Stomach smooth muscle (tissue), 2 donors: ENCODE data around the gene MYOM3.

Experiments used
- H3K27ac ChIP-seq: one replicate; pipeline ENCODE4 v1.7.0; 2013; ENCODE audit warnings: mild to moderate bottlenecking, low read length, inconsistent platforms
- H3K27me3 ChIP-seq, 2 donors: one replicate each; pipeline ENCODE4 v1.7.0; 2013; ENCODE audit warnings: low read length in 2 of 2; ENCODE audit not compliant: insufficient read depth in 2 of 2, control insufficient read depth in 1 of 2
- H3K36me3 ChIP-seq, 2 donors: one replicate each; pipeline ENCODE4 v1.7.0; 2013; ENCODE audit warnings: low read length in 2 of 2; ENCODE audit not compliant: control insufficient read depth in 2 of 2, insufficient read depth in 2 of 2
- H3K4me1 ChIP-seq: one replicate; pipeline ENCODE4 v1.7.0; 2013; ENCODE audit warnings: low read length; ENCODE audit not compliant: control insufficient read depth, insufficient read depth
- H3K4me3 ChIP-seq, 2 donors: one replicate each; pipeline ENCODE4 v1.7.0; 2013; ENCODE audit warnings: low read length in 2 of 2
- H3K9ac ChIP-seq, 2 donors: one replicate each; pipeline ENCODE4 v1.7.0; 2013; ENCODE audit warnings: low read length in 2 of 2, mild to moderate bottlenecking in 1 of 2
- H3K9me3 ChIP-seq, 2 donors: one replicate each; pipeline ENCODE4 v1.7.0; 2013; ENCODE audit warnings: low read length in 2 of 2; ENCODE audit not compliant: control insufficient read depth in 2 of 2
- donor health status: healthy.
- donor health status: Pancreatic carcinoma.

MYOM3 gene

DNA sequence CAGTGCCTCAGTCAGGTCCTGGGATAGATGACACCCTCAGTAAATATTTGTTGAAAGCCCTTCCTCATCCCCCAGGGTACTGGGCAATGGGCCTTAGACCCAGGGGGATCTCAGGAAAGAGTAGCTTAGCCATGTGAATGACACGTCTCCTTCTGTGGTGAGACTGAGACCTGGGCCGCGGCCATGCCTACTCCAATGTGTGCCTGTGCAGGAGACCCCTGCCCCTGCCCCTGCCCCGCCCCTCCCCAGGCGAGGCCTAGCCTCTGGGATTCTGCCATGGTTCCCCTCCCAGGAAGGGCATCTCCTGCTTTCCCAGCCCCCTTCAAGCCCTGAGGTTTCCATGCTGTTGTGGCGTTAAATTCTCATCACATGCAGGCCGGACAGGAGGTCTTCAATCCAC lies 7.1 kb downstream of the MYOM3 start:
- Histone ChIP-seq H3K27ac (no peak overlapping the region), H3K4me1 (peaks cover 11% of the 10 kb centered on the region), H3K9me3 (no peaks in the 10 kb centered on the region), H3K27me3 (no peaks in the 10 kb centered on the region), H3K4me3 (no peak overlapping the region), H3K9ac (no peak overlapping the region), H3K36me3 (no peaks in the 10 kb centered on the region)

DNA sequence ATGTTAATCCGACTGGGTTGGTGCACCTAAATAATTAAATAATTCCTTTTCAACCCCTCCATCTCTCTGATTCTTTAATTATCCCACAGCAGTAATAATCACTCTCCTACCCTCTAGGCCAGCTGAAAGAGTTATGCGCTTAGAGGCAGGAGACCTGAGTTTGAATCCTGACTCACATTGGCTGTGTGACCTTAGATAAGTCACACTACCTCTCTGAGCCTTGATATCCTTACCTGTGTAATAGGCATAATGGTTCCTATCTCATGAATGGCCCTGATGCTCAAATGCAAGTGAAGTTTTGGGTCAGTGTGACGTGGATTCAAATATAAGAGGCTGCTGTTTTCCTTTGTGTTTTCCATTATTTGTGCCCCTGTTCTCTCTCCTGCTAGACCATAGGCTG lies 8.1 kb downstream of the MYOM3 start:
- Histone ChIP-seq H3K4me1 (peaks cover 11% of the 10 kb centered on the region), H3K36me3 (no peaks in the 10 kb centered on the region), H3K27ac (no peak overlapping the region), H3K9ac (no peak overlapping the region), H3K27me3 (no peaks in the 10 kb centered on the region), H3K9me3 (no peaks in the 10 kb centered on the region), H3K4me3 (no peak overlapping the region)

DNA sequence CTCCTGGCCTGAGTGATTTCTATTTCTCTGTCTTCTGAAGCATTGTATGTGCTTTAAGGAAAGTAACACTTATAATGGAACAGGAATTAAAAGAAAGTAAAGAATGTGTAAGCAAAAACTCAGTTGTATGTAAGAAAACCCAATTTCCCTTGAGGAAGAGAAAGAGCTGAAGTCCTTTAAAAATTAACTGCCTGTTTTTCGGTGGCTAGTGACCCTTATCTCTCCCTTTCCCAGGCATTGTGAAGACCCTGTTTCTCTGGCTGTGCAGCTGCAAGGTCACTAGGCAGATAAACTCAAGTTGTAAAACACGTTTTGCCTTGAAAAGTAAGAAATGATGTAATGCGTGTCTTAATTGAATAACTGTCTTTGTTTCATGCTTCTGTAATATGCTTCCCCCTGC lies 8.5 kb downstream of the MYOM3 start:
- H3K27me3 ChIP-seq: no peaks in the 10 kb centered on the region
- no peak overlapping the region for H3K4me3 ChIP-seq
- no peaks in the 10 kb centered on the region for H3K9me3 ChIP-seq
- H3K36me3 ChIP-seq: no peaks in the 10 kb centered on the region
- H3K27ac ChIP-seq: no peak overlapping the region
- no peak overlapping the region for H3K9ac ChIP-seq
- H3K4me1 ChIP-seq: peaks cover 11% of the 10 kb centered on the region

DNA sequence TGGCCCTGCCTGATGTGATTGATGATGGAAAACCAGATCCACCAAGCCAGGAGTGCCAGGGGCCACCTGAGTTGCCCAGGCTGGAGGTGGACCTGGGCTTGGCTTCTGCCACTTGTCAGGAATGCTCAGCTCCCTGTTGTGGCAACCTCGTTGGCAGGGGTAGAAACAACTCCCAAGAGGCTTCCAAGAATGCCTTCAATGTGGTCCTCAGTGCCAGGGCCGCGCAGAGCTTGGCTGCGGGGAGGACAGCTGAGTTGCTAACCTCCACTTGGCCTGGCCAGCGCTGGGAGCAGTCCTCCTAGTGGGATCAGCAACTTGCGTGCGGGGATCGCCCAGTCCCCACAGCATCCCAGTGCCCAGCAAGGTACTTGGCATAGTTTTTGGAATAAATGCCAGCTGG lies 9.0 kb downstream of the MYOM3 start:
- H3K4me1 ChIP-seq: peaks cover 11% of the 10 kb centered on the region
- H3K4me3 ChIP-seq: no peak overlapping the region
- no peaks in the 10 kb centered on the region for H3K36me3 ChIP-seq
- H3K27me3 ChIP-seq: no peaks in the 10 kb centered on the region
- no peaks in the 10 kb centered on the region for H3K9me3 ChIP-seq
- no peak overlapping the region for H3K27ac ChIP-seq
- no peak overlapping the region for H3K9ac ChIP-seq

DNA sequence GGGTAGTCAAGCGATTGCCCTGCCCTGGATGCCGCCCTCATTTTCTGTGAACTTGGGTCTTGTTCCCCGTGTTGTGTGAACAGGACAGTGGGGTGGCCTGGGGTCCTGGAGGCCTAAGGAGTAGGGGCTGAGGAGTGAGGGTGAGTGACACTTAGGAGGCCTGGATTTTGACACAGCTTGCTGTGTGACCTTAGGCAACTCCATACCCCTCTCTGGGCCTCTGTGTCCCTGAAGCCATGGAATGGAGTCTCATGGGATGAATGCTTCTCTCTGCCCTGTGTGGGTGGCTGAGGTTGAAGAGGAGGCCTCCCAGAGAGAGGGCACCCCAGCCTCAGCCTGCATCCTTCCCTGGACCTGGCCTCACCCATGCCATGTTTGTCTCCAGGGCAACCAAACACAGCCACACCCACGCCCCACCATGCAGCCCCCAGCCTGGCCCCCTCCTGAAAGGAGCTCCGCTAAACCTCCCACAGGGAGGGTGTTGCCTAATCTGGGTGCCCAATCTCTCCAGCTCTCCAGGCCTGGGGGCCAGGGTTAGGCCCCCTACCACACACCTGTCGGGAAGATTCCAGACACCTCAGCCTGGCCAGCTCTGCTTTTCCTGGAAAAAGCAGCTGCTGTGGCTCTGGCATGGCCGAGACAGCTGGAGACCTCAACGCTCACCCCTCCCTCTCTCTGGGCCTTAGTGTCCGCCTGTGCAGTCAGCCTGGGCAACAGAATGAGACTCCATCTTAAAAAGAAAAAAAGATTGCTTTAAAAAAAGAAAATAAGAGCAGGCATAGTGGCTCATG lies 9.9 kb downstream of the MYOM3 start:
- no peak overlapping the region for H3K4me3 ChIP-seq
- peaks cover 11% of the 10 kb centered on the region for H3K4me1 ChIP-seq
- no peak overlapping the region for H3K27ac ChIP-seq
- no peaks in the 10 kb centered on the region for H3K27me3 ChIP-seq
- no peaks in the 10 kb centered on the region for H3K36me3 ChIP-seq
- no peaks in the 10 kb centered on the region for H3K9me3 ChIP-seq
- H3K9ac ChIP-seq: no peak overlapping the region

DNA sequence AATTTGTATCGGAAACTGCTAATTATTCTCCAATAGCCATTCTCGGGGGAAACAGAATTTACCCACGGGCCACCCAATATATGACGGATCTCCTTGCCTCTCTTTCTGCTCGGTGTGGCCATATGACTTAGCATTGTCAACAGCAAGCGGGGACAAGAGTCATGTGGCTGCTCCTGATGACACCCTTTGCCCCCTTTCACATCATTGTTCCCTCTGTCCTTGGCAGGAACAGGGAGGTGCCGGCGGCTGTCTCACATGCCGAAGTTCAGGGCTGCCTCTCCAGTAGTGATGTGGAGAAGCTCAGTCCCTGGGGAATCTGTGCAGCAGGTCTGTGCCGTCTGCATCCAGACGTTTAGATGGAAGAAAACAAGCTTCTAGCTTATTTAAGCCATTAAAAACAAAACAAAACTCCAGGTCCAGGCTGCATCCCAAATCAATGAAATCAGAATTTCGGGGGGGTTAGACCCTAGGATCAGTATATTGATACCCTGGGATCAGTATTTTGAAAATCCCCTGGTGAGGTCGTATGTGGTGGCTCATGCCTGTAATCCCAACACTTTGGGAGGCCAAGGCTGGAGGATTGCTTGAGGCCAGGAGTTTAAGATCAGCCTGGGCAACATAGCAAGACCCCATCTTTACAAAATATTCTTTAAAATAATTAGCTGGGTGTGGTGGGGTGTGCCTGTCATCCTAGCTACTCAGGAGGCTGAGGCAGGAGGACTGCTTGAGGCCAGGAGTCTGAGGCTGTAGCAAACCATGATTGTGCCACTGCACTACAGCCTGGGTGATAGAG lies 10.8 kb downstream of the MYOM3 start:
- Histone ChIP-seq H3K9ac (no peak overlapping the region), H3K36me3 (no peaks in the 10 kb centered on the region), H3K9me3 (no peaks in the 10 kb centered on the region), H3K27me3 (no peaks in the 10 kb centered on the region), H3K4me1 (peaks cover 11% of the 10 kb centered on the region), H3K4me3 (no peak overlapping the region), H3K27ac (no peak overlapping the region)

DNA sequence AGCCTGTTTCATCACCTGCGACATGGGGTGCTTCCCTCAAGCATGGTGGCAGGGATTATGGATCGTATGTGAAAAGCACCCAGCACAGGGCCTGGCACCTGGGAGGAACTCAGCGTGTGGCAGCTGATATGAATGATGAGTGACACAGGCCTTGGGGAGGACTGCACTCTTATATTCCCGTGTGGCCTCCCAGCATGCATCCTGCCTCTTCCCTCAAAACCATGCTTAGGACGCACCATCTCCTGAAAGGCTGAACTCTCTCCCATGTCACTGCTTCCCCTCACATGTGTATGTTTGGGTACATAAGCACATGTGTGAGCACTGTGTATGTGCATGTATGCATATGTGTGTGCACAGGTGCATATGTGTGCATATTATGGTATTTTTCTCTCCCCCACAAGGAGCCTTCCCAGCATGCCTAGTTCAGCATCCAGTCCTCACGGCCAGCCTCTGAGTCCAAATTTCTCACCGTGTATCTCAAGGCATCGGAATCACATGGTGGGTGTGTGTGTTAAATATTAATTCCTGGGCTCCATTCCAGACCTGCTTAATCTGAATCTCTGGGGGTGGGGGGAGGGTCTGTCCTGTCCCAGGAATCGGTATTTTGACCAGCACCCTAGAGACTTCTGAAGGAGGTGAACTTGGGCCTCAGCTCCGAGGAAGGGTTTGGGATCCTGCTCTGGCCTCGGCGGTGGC lies 12.8 kb downstream of the MYOM3 start:
- peaks cover 0 to 4% of the 10 kb centered on the region in 2 donors for H3K27me3 ChIP-seq
- peaks cover 11% of the 10 kb centered on the region for H3K4me1 ChIP-seq
- H3K9me3 ChIP-seq: no peaks in the 10 kb centered on the region
- H3K4me3 ChIP-seq: no peak overlapping the region
- no peak overlapping the region for H3K9ac ChIP-seq
- no peak overlapping the region for H3K27ac ChIP-seq
- no peaks in the 10 kb centered on the region for H3K36me3 ChIP-seq

DNA sequence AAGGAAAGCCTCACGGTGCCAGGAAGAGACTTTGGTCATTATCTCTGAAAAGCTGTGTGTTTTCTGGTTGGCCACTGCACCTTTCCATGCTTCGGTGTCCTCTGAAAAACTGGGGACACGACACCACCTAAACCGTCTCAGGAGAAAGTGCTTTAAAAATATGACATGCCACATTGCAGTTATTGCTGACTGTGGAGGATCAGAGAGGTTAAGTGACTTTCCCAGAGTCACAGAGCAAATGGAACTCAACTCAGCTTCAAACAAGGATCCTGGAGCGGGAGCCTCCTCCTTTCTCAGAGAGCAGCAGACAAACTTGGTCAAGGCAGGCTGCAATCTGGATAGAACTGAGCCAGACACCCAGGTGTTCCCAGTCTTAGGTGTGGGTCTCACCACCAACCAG lies 13.8 kb downstream of the MYOM3 start:
- Histone ChIP-seq H3K27ac (no peak overlapping the region), H3K9ac (no peak overlapping the region), H3K4me3 (no peak overlapping the region), H3K27me3 (peaks cover 0 to 4% of the 10 kb centered on the region in 2 donors), H3K4me1 (peaks cover 8% of the 10 kb centered on the region), H3K9me3 (no peaks in the 10 kb centered on the region), H3K36me3 (no peaks in the 10 kb centered on the region)

DNA sequence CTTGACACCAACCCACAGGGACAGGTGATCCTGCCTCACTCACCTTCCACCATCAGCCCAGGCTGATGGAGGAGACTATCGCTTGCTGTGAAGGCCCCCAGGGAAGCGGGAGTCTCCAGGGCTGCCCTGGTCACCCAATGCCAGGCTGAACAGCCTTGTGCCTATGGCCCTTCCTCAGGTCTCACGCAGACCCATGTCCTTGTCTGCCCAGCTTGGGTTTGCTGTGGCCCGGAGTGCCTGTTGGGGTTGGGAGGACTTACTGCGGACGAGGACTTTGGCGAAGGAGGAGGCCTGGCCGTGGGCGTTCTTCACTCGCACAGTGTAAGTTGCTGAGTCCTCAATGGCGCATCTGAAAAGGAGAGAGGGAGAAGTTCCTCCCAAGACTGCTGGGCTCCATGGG lies 14.3 kb downstream of the MYOM3 start:
- peaks cover 3% of the 10 kb centered on the region for H3K4me1 ChIP-seq

DNA sequence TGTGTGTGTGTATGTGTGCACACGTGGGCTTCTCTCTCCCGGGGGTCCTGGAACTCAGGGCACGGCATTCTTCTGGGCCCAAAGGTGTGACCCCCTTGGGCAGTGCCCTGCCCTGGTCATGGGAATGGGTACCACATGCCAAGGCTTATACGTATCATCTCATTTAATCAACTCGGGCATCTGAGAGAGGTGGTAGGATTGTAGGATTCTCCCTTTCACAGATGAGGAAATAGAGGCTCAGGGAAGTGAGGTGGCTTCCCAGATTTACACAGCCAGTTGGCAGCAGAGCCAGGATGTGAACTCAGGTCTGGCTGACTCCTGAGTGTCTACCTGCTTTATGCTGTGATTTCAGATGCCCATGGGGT lies 15.2 kb downstream of the MYOM3 start:
- H3K9me3 ChIP-seq: no peaks in the 10 kb centered on the region
- H3K4me1 ChIP-seq: no peaks in the 10 kb centered on the region
- no peak overlapping the region for H3K27ac ChIP-seq
- no peak overlapping the region for H3K9ac ChIP-seq
- no peaks in the 10 kb centered on the region for H3K36me3 ChIP-seq
- peaks cover 0 to 4% of the 10 kb centered on the region in 2 donors for H3K27me3 ChIP-seq
- no peak overlapping the region for H3K4me3 ChIP-seq

More for the DNA sequence above, 14.3 kb downstream of the MYOM3 start:
- H3K27ac ChIP-seq: no peak overlapping the region
- no peaks in the 10 kb centered on the region for H3K9me3 ChIP-seq
- no peak overlapping the region for H3K9ac ChIP-seq
- peaks cover 0 to 4% of the 10 kb centered on the region in 2 donors for H3K27me3 ChIP-seq
- H3K4me3 ChIP-seq: no peak overlapping the region
- H3K36me3 ChIP-seq: no peaks in the 10 kb centered on the region
